ENCODE measurements around the gene SF3B1. TPM values are rescaled to one million over a fixed set of nuclear protein-coding genes. Genes with fewer than 3 reads are reported as not detected.

SF3B1 gene
- total and polyA plus RNA-seq, 10 of the 15 experiments (the other 5 are each of a cell fraction or from before 2014, with no cell fraction given): 163 to 565 (median 239) TPM

DNA sequence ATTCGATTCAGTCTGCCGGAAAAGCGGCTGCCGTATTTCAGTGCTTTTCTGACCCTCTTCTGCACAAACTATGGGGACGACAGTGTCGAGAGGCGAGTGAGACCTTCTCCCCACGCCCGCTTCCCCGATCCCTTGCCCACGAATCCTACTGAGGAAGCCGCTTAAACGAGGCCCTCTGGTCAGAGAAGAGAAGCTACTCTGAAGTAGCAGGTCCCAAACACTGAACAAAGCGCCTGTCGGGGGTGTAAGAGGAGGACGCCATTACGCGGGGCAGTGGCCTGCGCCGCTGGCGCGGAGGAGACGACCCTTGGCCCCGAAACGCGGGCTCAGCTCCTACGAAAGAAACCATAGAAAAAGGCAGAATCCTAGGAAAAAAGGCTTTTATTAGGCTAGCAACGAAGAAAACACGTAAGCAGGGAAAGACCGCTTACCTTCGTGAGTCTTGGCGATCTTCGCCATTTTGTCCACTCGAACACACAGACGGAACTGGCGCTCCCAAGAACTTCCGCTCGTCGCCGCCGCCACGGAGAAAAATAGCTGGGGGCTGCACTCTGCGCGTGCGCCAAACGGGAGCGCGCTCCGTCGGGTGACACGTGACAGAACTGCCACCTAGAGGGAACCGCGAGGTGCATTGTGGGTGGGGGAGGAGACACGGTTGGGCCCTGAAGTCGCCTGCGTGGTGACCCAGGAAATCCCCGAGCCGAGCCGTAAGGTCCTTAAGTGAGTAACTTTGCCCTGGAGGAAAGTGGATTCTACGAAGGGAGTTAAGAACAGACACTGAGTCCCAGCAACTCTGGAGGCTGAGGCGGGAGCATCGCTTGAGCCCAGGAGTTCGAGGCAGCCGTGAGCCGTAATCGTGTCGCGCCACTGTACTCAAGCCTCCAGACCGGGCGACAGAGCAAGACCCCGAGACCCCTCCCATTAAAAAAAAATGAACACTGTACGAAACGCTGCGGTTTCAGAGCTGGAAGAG lies at the start of gene SF3B1 (continued):
- TF ChIP-seq, protein P1, sequence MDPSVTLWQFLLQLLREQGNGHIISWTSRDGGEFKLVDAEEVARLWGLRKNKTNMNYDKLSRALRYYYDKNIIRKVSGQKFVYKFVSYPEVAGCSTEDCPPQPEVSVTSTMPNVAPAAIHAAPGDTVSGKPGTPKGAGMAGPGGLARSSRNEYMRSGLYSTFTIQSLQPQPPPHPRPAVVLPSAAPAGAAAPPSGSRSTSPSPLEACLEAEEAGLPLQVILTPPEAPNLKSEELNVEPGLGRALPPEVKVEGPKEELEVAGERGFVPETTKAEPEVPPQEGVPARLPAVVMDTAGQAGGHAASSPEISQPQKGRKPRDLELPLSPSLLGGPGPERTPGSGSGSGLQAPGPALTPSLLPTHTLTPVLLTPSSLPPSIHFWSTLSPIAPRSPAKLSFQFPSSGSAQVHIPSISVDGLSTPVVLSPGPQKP (IDR thresholded peaks at IDR 0.05; ENCODE audit: low read depth, low read length): peak; percentile 83
- TF ChIP-seq RAD21 (IDR thresholded peaks at IDR 0.05; ENCODE audit: insufficient read depth, low read depth, low read length) (no peak), CBX5 (IDR thresholded peaks at IDR 0.05; ENCODE audit: low read depth) (no peak), RBBP5 (conservative IDR thresholded peaks at IDR 0.05) (no peak), NFXL1 (IDR thresholded peaks at IDR 0.05; ENCODE audit: borderline replicate concordance) (no peak), TCF7 (IDR thresholded peaks at IDR 0.05; ENCODE audit: borderline replicate concordance) (no peak), NFYB (IDR thresholded peaks at IDR 0.05; ENCODE audit: insufficient read depth, low read depth, low read length) (no peak), ZBTB40 (IDR thresholded peaks at IDR 0.05; ENCODE audit: borderline replicate concordance) (peak; percentile 86; the same call in 1 of the 2 replicates), ASH2L (IDR thresholded peaks at IDR 0.05; ENCODE audit: borderline replicate concordance, low read depth) (peak; percentile 87; the same call in 1 of the 2 replicates), MEF2A (IDR thresholded peaks at IDR 0.05; ENCODE audit: insufficient read depth, low read depth, low read length) (0 out of 2 replicates have a peak, but pooled peaks have one; percentile 31), BMI1 (IDR thresholded peaks at IDR 0.05; ENCODE audit: borderline replicate concordance) (no peak), STAT3 (IDR thresholded peaks at IDR 0.05; ENCODE audit: low read depth, low read length) (no peak), HCFC1 (IDR thresholded peaks at IDR 0.05; ENCODE audit: low read length) (peak; percentile 42; the same call in 1 of the 2 replicates), ZZZ3 (IDR thresholded peaks at IDR 0.05; ENCODE audit: control insufficient read depth, insufficient read length, low read depth) (no peak)
- TF ChIP-seq, protein P2, sequence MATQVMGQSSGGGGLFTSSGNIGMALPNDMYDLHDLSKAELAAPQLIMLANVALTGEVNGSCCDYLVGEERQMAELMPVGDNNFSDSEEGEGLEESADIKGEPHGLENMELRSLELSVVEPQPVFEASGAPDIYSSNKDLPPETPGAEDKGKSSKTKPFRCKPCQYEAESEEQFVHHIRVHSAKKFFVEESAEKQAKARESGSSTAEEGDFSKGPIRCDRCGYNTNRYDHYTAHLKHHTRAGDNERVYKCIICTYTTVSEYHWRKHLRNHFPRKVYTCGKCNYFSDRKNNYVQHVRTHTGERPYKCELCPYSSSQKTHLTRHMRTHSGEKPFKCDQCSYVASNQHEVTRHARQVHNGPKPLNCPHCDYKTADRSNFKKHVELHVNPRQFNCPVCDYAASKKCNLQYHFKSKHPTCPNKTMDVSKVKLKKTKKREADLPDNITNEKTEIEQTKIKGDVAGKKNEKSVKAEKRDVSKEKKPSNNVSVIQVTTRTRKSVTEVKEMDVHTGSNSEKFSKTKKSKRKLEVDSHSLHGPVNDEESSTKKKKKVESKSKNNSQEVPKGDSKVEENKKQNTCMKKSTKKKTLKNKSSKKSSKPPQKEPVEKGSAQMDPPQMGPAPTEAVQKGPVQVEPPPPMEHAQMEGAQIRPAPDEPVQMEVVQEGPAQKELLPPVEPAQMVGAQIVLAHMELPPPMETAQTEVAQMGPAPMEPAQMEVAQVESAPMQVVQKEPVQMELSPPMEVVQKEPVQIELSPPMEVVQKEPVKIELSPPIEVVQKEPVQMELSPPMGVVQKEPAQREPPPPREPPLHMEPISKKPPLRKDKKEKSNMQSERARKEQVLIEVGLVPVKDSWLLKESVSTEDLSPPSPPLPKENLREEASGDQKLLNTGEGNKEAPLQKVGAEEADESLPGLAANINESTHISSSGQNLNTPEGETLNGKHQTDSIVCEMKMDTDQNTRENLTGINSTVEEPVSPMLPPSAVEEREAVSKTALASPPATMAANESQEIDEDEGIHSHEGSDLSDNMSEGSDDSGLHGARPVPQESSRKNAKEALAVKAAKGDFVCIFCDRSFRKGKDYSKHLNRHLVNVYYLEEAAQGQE (IDR thresholded peaks at IDR 0.05; ENCODE audit: low read depth, low read length): no peak

All from GM12878 (cell line).